Panc1 (cell line): ENCODE results near the gene SPEG. TPM values are rescaled to one million over a fixed set of nuclear protein-coding genes. Genes with fewer than 3 reads are reported as not detected.
A peak's percentile ranks its signal among the peaks of the same experiment; 100 is the strongest.

Experiments
- ATAC-seq: fragments of 200-7000 bp; cut with Tn5 transposase; 2 replicates; pipeline ENCODE4 v1.9.1; 2020; ENCODE audit warnings: mild to moderate bottlenecking, moderate library complexity
- BruUV-seq: library from RNA; stranded (reverse); fragments of 400-500 nt; replicated peaks from 2 replicates; lab custom pipeline; 2021; lab: Mats Ljungman, UMichigan
- CTCF ChIA-PET: fragments of 300-600 bp; sonication (Branson Sonifier 250); formaldehyde crosslinking; loops from one replicate; lab custom pipeline; 2022; ENCODE audit warnings: antibody characterized with exemption; lab: Charles Lee
- POLR2A ChIA-PET: fragments of 300-600 bp; sonication (Branson Sonifier 250); formaldehyde crosslinking; loops from one replicate; lab custom pipeline; 2022; ENCODE audit warnings: antibody characterized with exemption; lab: Charles Lee
- DNase-seq: peaks from one replicate; pipeline ENCODE4 v3.0.0-alpha.2; 2010; ENCODE audit warnings: low read depth, low spot score
- H3K27ac ChIP-seq: 2 replicates; pipeline ENCODE4 v1.5.1; 2011; ENCODE audit warnings: mild to moderate bottlenecking, low read length, inconsistent platforms
- H3K27me3 ChIP-seq: fragments of 200-500 bp; sonication (Bioruptor generic); 2 replicates; pipeline ENCODE4 v1.6.0; 2014; ENCODE audit warnings: low read length, inconsistent platforms; ENCODE audit not compliant: control insufficient read depth, insufficient read depth
- H3K36me3 ChIP-seq: fragments of 200-500 bp; sonication (Bioruptor generic); 2 replicates; pipeline ENCODE4 v1.5.1; 2014; ENCODE audit warnings: inconsistent platforms, mild to moderate bottlenecking, low read length, moderate library complexity; ENCODE audit not compliant: control insufficient read depth, insufficient read depth
- H3K4me1 ChIP-seq: 2 replicates; pipeline ENCODE4 v1.5.1; 2011; ENCODE audit warnings: inconsistent platforms, mild to moderate bottlenecking, low read length, moderate library complexity; ENCODE audit not compliant: control insufficient read depth, insufficient read depth
- H3K4me3 ChIP-seq, 2 experiments: 2 replicates each; pipeline ENCODE4 v1.5.1; 2011 to 2012; ENCODE audit warnings: low read depth in 2 of 2, low read length in 2 of 2, mild to moderate bottlenecking in 2 of 2, inconsistent platforms in 1 of 2, moderate library complexity in 1 of 2
- H3K9me3 ChIP-seq: fragments of 200-500 bp; sonication (Bioruptor generic); 2 replicates; pipeline ENCODE4 v1.5.1; 2014; ENCODE audit warnings: low read depth, mild to moderate bottlenecking, inconsistent platforms, low read length, moderate library complexity; ENCODE audit not compliant: control insufficient read depth, insufficient read depth
- CTCF ChIP-seq: fragments of 450-650 bp; IDR thresholded peaks from 2 replicates; pipeline ENCODE4 v1.5.1; 2017; ENCODE audit warnings: mild to moderate bottlenecking
- POLR2AphosphoS5 ChIP-seq: IDR thresholded peaks from 2 replicates; pipeline ENCODE4 v1.6.1; 2012; ENCODE audit warnings: mild to moderate bottlenecking, low read depth, low read length, moderate library complexity
- REST ChIP-seq, 2 experiments: IDR thresholded peaks; 2 replicates each; pipeline ENCODE4 v1.6.1; 2011 to 2012; ENCODE audit warnings: low read depth in 2 of 2, control low read depth in 1 of 2, low read length in 1 of 2, mild to moderate bottlenecking in 1 of 2, moderate library complexity in 1 of 2; ENCODE audit not compliant: insufficient read depth in 1 of 2
- SIN3A ChIP-seq: IDR thresholded peaks from 2 replicates; pipeline ENCODE4 v1.6.1; 2012; ENCODE audit warnings: low read depth, mild to moderate bottlenecking, low read length, moderate library complexity, borderline replicate concordance; ENCODE audit not compliant: insufficient read depth
- TCF7L2 ChIP-seq: IDR thresholded peaks from 2 replicates; pipeline ENCODE4 v1.6.1; 2011; ENCODE audit warnings: mild to moderate bottlenecking, low read depth, low read length, inconsistent platforms
- in situ Hi-C: cut with HindIII; loops from 2 replicates; pipeline ENCODE4 v1.10.0; 2016; ENCODE audit warnings: low sequenced_read_pairs, low pct_unique_long_range_greater_than_20kb
- intact Hi-C: fragments of 100-400 bp; cut with micrococcal nuclease; formaldehyde crosslinking; loops from one replicate; pipeline ENCODE4 v1.10.0; 2022; ENCODE audit not compliant: unreplicated experiment
- total RNA-seq: library from RNA; stranded (reverse); gene quantifications from one replicate; pipeline ENCODE4 v1.2.1, GENCODE V29; 2021; ENCODE audit not compliant: unreplicated experiment

SPEG gene
- total RNA-seq, 1 experiment from 2014 or later: 3.4 TPM

- Histone ChIP-seq H3K36me3 (no peaks in the 10 kb centered on the region), H3K27me3 (no peaks in the 10 kb centered on the region; the same call in 1 of the 2 replicates), H3K9me3 (no peaks in the 10 kb centered on the region), H3K4me1 (peaks cover 22% of the 10 kb centered on the region), H3K4me3 (no peak overlapping the region), H3K27ac (no peak overlapping the region)
- BruUV-seq: no TSS peak
- POLR2A ChIA-PET: no interaction called here
- in situ Hi-C loops (no loop called here), intact Hi-C loops (no loop called here)
- no peak for DNase-seq
- no peak for TF ChIP-seq TCF7L2
- TF ChIP-seq POLR2AphosphoS5: no peak
- no peak for TF ChIP-seq SIN3A
- TF ChIP-seq CTCF: no peak
- TF ChIP-seq REST (IDR thresholded peaks at IDR 0.05; ENCODE audit: insufficient read depth in 1 of 2, low read depth in 2 of 2, low read length in 1 of 2): no peak
- ATAC-seq: no peak
- CTCF ChIA-PET: interaction anchor here (1.4 to 3.0 kb wide), 2 partner anchors 13 to 22 kb away, joined by 4 to 24 read pairs; a partner anchor contains a TSS
These were observed 73.7 kb downstream of the SPEG start for GRCh38 chr2:219508444-219508734.

GRCh38 chr2:219508971-219509779 is 74.5 kb downstream of the SPEG start:
- ChIA-PET CTCF (interaction anchor here (1.0 to 3.0 kb wide), 9 partner anchors 10 to 121 kb away, joined by 3 to 27 read pairs (median 5); partner anchors contain the start of genes DNPEP and GMPPA), POLR2A (no interaction called here)
- no peak for DNase-seq
- BruUV-seq: no TSS peak
- Histone ChIP-seq H3K27me3 (no peaks in the 10 kb centered on the region; the same call in 1 of the 2 replicates), H3K27ac (no peak overlapping the region), H3K4me3 (no peak overlapping the region; a peak in 2 of 4 replicates), H3K4me1 (peaks cover 22% of the 10 kb centered on the region), H3K9me3 (no peaks in the 10 kb centered on the region), H3K36me3 (no peaks in the 10 kb centered on the region)
- peak; percentile 52 for ATAC-seq
- intact Hi-C loops: no loop called here
- TF ChIP-seq SIN3A (no peak), CTCF (no peak), REST (IDR thresholded peaks at IDR 0.05; ENCODE audit: insufficient read depth in 1 of 2, low read depth in 2 of 2, low read length in 1 of 2) (no peak), POLR2AphosphoS5 (no peak)
- in situ Hi-C loops: no loop called here
